Adrenal gland (tissue), 5 donors: ENCODE measurements around the gene FKBP9.

Source experiments
- CTCF ChIP-seq, 6 experiments: fragments of 450-650 bp in 4 of 6; fragments of 200-600 bp in 2 of 6; sonication (generic) in 1 of 6; IDR thresholded peaks; 1 replicate in 5 of 6; 2 replicates in 1 of 6; pipeline versions ENCODE4 v1.5.1 to v1.8.0; 2016 to 2021; ENCODE audit warnings: antibody characterized with exemption in 6 of 6, mild to moderate bottlenecking in 2 of 6, moderate library complexity in 1 of 6
- POLR2A ChIP-seq, 2 donors: fragments of 450-650 bp; IDR thresholded peaks; one replicate each; pipeline ENCODE4 v1.6.1; 2017; ENCODE audit warnings: antibody characterized with exemption in 2 of 2, mild to moderate bottlenecking in 2 of 2, moderate library complexity in 1 of 2
- donor health status: DM: no; HTN: no; CAD: no.

GRCh38 chr7:32958046-32959025, 1.1 kb downstream of the FKBP9 start:
- TF ChIP-seq CTCF (IDR thresholded peaks at IDR 0.05) (no peak), POLR2A (IDR thresholded peaks at IDR 0.05) (peak in 1 of 2 donors; percentile 24)
